GM21825 (cell line): ENCODE data around the gene BOK.

Experiments
- ATAC-seq: cut with Tn5 transposase; IDR thresholded peaks from one replicate; pipeline ENCODE4 v1.9.1; 2021; ENCODE audit warnings: mild to moderate bottlenecking, moderate library complexity; ENCODE audit not compliant: unreplicated experiment

The BOK gene

GRCh38 chr2:241618829-241619228, 60.3 kb downstream of the BOK start:
- ATAC-seq = no peak

- no peak for ATAC-seq
Observed at GRCh38 chr2:241619597-241620418, 61.3 kb downstream of the BOK start.

GRCh38 chr2:241620419-241620769, 61.8 kb downstream of the BOK start:
- no peak for ATAC-seq
